H1 (cell line): Measurements from ENCODE around the gene USP30. TPM values are rescaled to one million over a fixed set of nuclear protein-coding genes. Genes with fewer than 3 reads are reported as not detected.

Source experiments
- CTCF ChIA-PET: fragments of 300-600 bp; sonication (Branson Sonifier 250); formaldehyde crosslinking; loops from one replicate; lab custom pipeline; 2021; ENCODE audit not compliant: partially characterized antibody; lab: Charles Lee
- POLR2A ChIA-PET: fragments of 300-600 bp; sonication (Branson Sonifier 250); formaldehyde crosslinking; loops from one replicate; lab custom pipeline; 2021; ENCODE audit warnings: inconsistent platforms; ENCODE audit not compliant: partially characterized antibody; lab: Charles Lee
- DNase-seq, 2 experiments: peaks; one replicate each; pipeline versions ENCODE4 v3.0.0 to v3.0.0-alpha.2; 2010 to 2022; ENCODE audit warnings: low spot score in 2 of 2, low read depth in 1 of 2, mixed read lengths in 1 of 2
- FAIRE-seq: peaks from 2 replicates; lab custom pipeline; 2011; peaks lifted over from hg19 to GRCh38; lab: Jason Lieb, UNC
- H2AFZ ChIP-seq: 2 replicates; pipeline ENCODE4 v1.8.1; 2012; ENCODE audit warnings: low read length, inconsistent platforms
- H2AK5ac ChIP-seq: 2 replicates; pipeline ENCODE4 v1.6.1; 2013; ENCODE audit warnings: low read depth, low read length
- H2BK120ac ChIP-seq: replicated peaks from 2 replicates; pipeline ENCODE3; 2013; ENCODE audit warnings: low read depth, low read length, inconsistent platforms
- H2BK12ac ChIP-seq: 2 replicates; pipeline ENCODE4 v1.6.1; 2013; ENCODE audit warnings: low read depth, low read length
- H2BK15ac ChIP-seq: 2 replicates; pipeline ENCODE4 v1.6.1; 2013; ENCODE audit warnings: low read length
- H2BK20ac ChIP-seq: 2 replicates; pipeline ENCODE4 v1.6.1; 2013; ENCODE audit warnings: low read length
- H2BK5ac ChIP-seq: 2 replicates; pipeline ENCODE4 v1.6.1; 2013; ENCODE audit warnings: low read depth, low read length
- H3K14ac ChIP-seq: 2 replicates; pipeline ENCODE4 v1.6.1; 2013; ENCODE audit warnings: inconsistent platforms; ENCODE audit not compliant: insufficient read length
- H3K18ac ChIP-seq: 2 replicates; pipeline ENCODE4 v1.6.1; 2013; ENCODE audit warnings: low read length; ENCODE audit errors: extremely low read depth
- H3K23ac ChIP-seq: 2 replicates; pipeline ENCODE4 v1.6.1; 2013; ENCODE audit warnings: inconsistent platforms; ENCODE audit not compliant: insufficient read length
- H3K23me2 ChIP-seq: 2 replicates; pipeline ENCODE4 v1.6.1; 2013; ENCODE audit warnings: low read depth, low read length
- H3K27ac ChIP-seq: 2 replicates; pipeline ENCODE4 v1.6.1; 2011; ENCODE audit warnings: low read depth, low read length, inconsistent platforms
- H3K27me3 ChIP-seq, 4 experiments: replicated peaks in 1 of 4; 1 replicate in 1 of 4; 2 replicates in 3 of 4; pipeline versions ENCODE4 v1.6.1 to v1.8.1; 2011 to 2013; ENCODE audit warnings: low read length in 3 of 4, mild to moderate bottlenecking in 3 of 4, inconsistent platforms in 2 of 4, mixed read lengths in 2 of 4, moderate library complexity in 1 of 4; ENCODE audit not compliant: control insufficient read depth in 3 of 4, insufficient read depth in 3 of 4; ENCODE audit errors: extremely low read depth in 1 of 4
- H3K36me3 ChIP-seq, 4 experiments: 2 replicates each; pipeline versions ENCODE4 v1.6.1 to v1.8.1; 2011 to 2013; ENCODE audit warnings: mild to moderate bottlenecking in 4 of 4, low read length in 3 of 4, moderate library complexity in 2 of 4, control low read depth in 1 of 4, inconsistent platforms in 1 of 4; ENCODE audit not compliant: insufficient read depth in 4 of 4, control insufficient read depth in 2 of 4
- H3K4ac ChIP-seq: replicated peaks from 2 replicates; pipeline ENCODE3; 2013; ENCODE audit warnings: low read length, low read depth, mixed read lengths, inconsistent platforms; ENCODE audit not compliant: insufficient read length
- H3K4me1 ChIP-seq, 4 experiments: replicated peaks in 1 of 4; 1 replicate in 1 of 4; 2 replicates in 3 of 4; pipeline versions ENCODE4 v1.6.1 to v1.8.1; 2011 to 2013; ENCODE audit warnings: low read length in 3 of 4, inconsistent platforms in 2 of 4, mixed read lengths in 1 of 4; ENCODE audit not compliant: insufficient read depth in 4 of 4, control insufficient read depth in 3 of 4
- H3K4me2 ChIP-seq, 2 experiments: 2 replicates each; pipeline versions ENCODE4 v1.6.1 to v1.8.1; 2011 to 2013; ENCODE audit warnings: low read depth in 2 of 2, low read length in 2 of 2, control low read depth in 1 of 2, inconsistent platforms in 1 of 2, mild to moderate bottlenecking in 1 of 2; ENCODE audit not compliant: insufficient read depth in 1 of 2
- H3K4me3 ChIP-seq, 4 experiments: fragments of 200-600, 300-600 bp in 1 of 4; sonication (generic), shearing (Covaris generic), sonication (Bioruptor Twin) in 1 of 4; 2 replicates each; pipeline versions ENCODE4 v1.5.1 to v1.8.1; 2011 to 2016; ENCODE audit warnings: low read length in 4 of 4, low read depth in 3 of 4, control low read depth in 2 of 4, inconsistent platforms in 2 of 4, mild to moderate bottlenecking in 2 of 4, mixed read lengths in 1 of 4, moderate library complexity in 1 of 4; ENCODE audit not compliant: insufficient read depth in 2 of 4; ENCODE audit errors: extremely low read depth in 1 of 4
- H3K56ac ChIP-seq: replicated peaks from 2 replicates; pipeline ENCODE3; 2013; ENCODE audit warnings: low read depth, mild to moderate bottlenecking, mixed read lengths, low read length, inconsistent platforms; ENCODE audit not compliant: insufficient read length
- H3K79me1 ChIP-seq: 2 replicates; pipeline ENCODE4 v1.6.1; 2013; ENCODE audit warnings: low read depth, low read length, control low read depth
- H3K79me2 ChIP-seq, 2 experiments: 2 replicates each; pipeline versions ENCODE4 v1.6.1 to v1.8.1; 2012 to 2013; ENCODE audit warnings: low read length in 2 of 2, mild to moderate bottlenecking in 2 of 2, inconsistent platforms in 1 of 2; ENCODE audit not compliant: insufficient read depth in 2 of 2, control insufficient read depth in 1 of 2
- H3K9ac ChIP-seq, 4 experiments: replicated peaks in 1 of 4; 1 replicate in 1 of 4; 2 replicates in 3 of 4; pipeline versions ENCODE4 v1.6.1 to v1.8.1; 2011 to 2013; ENCODE audit warnings: low read depth in 3 of 4, low read length in 3 of 4, control low read depth in 2 of 4, mild to moderate bottlenecking in 2 of 4, moderate library complexity in 2 of 4, inconsistent platforms in 1 of 4; ENCODE audit errors: extremely low read depth in 1 of 4
- H3K9me3 ChIP-seq, 2 experiments: 2 replicates each; pipeline versions ENCODE4 v1.6.1 to v1.8.1; 2012 to 2013; ENCODE audit warnings: mild to moderate bottlenecking in 2 of 2, moderate library complexity in 2 of 2, control low read depth in 1 of 2, inconsistent platforms in 1 of 2, low read depth in 1 of 2, low read length in 1 of 2, mixed read lengths in 1 of 2; ENCODE audit not compliant: insufficient read depth in 2 of 2
- H4K20me1 ChIP-seq, 2 experiments: replicated peaks in 1 of 2; 2 replicates each; pipeline versions ENCODE3 to v1.8.1; 2011 to 2013; ENCODE audit warnings: inconsistent platforms in 2 of 2, low read length in 2 of 2, mild to moderate bottlenecking in 1 of 2; ENCODE audit not compliant: insufficient read depth in 2 of 2, control insufficient read depth in 1 of 2
- H4K5ac ChIP-seq: 2 replicates; pipeline ENCODE4 v1.6.1; 2013; ENCODE audit warnings: low read length, low read depth, mixed read lengths, inconsistent platforms; ENCODE audit not compliant: insufficient read length
- H4K8ac ChIP-seq: 2 replicates; pipeline ENCODE4 v1.8.0; 2013; ENCODE audit warnings: mild to moderate bottlenecking, moderate library complexity, low read length, inconsistent platforms; ENCODE audit not compliant: insufficient read depth; ENCODE audit errors: extremely low read depth
- H4K91ac ChIP-seq: replicated peaks from 2 replicates; pipeline ENCODE3; 2013; ENCODE audit warnings: low read length, mixed read lengths, inconsistent platforms; ENCODE audit not compliant: insufficient read length
- HDAC2 ChIP-seq, 2 experiments: fragments of 300-600 bp in 1 of 2; sonication (generic) in 1 of 2; IDR thresholded peaks; 2 replicates each; pipeline ENCODE4 v1.6.1; 2011 to 2012; ENCODE audit warnings: low read depth in 2 of 2, low read length in 2 of 2, mild to moderate bottlenecking in 2 of 2, moderate library complexity in 2 of 2, borderline replicate concordance in 1 of 2, inconsistent platforms in 1 of 2
- KDM4A ChIP-seq: IDR thresholded peaks from one replicate; pipeline ENCODE4 v1.7.1; 2012; ENCODE audit warnings: low read depth, mild to moderate bottlenecking, moderate library complexity, low read length, inconsistent platforms; ENCODE audit not compliant: severe bottlenecking
- NRF1 ChIP-seq: IDR thresholded peaks from 2 replicates; pipeline ENCODE4 v1.6.1; 2011; ENCODE audit warnings: mild to moderate bottlenecking, low read depth, low read length, improper control_type of control experiment
- POLR2A ChIP-seq, 2 experiments: IDR thresholded peaks; 1 replicate in 1 of 2; 2 replicates in 1 of 2; pipeline ENCODE4 v1.6.1; 2011; ENCODE audit warnings: low read depth in 2 of 2, low read length in 2 of 2, mild to moderate bottlenecking in 2 of 2; ENCODE audit errors: control extremely low read depth in 1 of 2
- RBBP5 ChIP-seq: IDR thresholded peaks from 2 replicates; pipeline ENCODE4 v1.7.1; 2012; ENCODE audit warnings: low read depth, mild to moderate bottlenecking, inconsistent platforms, low read length, moderate library complexity, borderline replicate concordance
- WGBS, 2 experiments: shearing (Covaris generic) in 1 of 2; methylation state at CpG; one replicate each; pipeline versions ENCODE4 v1.1.6 to v1.1.7; 2013 to 2015; ENCODE audit warnings: low lambda C conversion rate in 2 of 2, mixed read lengths in 2 of 2, inconsistent platforms in 1 of 2, low coverage in 1 of 2, missing lambda C conversion rate in 1 of 2; ENCODE audit not compliant: insufficient replicate concordance in 2 of 2, insufficient coverage in 1 of 2, insufficient read length in 1 of 2; ENCODE audit errors: extremely low coverage in 1 of 2, missing lambda C conversion rate in 1 of 2; 5-methylcytosine and 5-hydroxymethylcytosine counted together
- polyA plus RNA-seq, 7 experiments: library from polyadenylated mRNA; depleted of rRNA in 3 of 7; stranded (reverse) in 5 of 7; unstranded in 2 of 7; fragments of >200 nt in 5 of 7; fragments of 200-250 nt in 2 of 7; gene quantifications; 1 replicate in 5 of 7; 2 replicates in 1 of 7; 4 replicates in 1 of 7; pipeline versions ENCODE4 v1.2.1 to v1.2.3, GENCODE V29; 2011 to 2013; ENCODE audit warnings: missing spikeins in 2 of 7, mixed read lengths in 2 of 7
- total RNA-seq: library from RNA; stranded (reverse); fragmentation: NEBNext Ultra II Directional; extraction: Animal tissue kit (Norgen Biotek cat#: 25700); gene quantifications from 2 replicates; pipeline ENCODE4 v1.2.1, GENCODE V29; 2021
- TF ChIP-seq, protein P1 (sequence below): IDR thresholded peaks from 2 replicates; pipeline ENCODE4 v1.6.1; 2011; ENCODE audit warnings: low read length, improper control_type of control experiment
- TF ChIP-seq, protein P2 (sequence below): IDR thresholded peaks from 2 replicates; pipeline ENCODE4 v1.6.1; 2012; ENCODE audit warnings: inconsistent platforms

The USP30 gene
- total and polyA plus RNA-seq, 2 of the 8 experiments (the other 6 are each of a cell fraction or from before 2014, with no cell fraction given) = 7.0 to 12.2 TPM

DNA sequence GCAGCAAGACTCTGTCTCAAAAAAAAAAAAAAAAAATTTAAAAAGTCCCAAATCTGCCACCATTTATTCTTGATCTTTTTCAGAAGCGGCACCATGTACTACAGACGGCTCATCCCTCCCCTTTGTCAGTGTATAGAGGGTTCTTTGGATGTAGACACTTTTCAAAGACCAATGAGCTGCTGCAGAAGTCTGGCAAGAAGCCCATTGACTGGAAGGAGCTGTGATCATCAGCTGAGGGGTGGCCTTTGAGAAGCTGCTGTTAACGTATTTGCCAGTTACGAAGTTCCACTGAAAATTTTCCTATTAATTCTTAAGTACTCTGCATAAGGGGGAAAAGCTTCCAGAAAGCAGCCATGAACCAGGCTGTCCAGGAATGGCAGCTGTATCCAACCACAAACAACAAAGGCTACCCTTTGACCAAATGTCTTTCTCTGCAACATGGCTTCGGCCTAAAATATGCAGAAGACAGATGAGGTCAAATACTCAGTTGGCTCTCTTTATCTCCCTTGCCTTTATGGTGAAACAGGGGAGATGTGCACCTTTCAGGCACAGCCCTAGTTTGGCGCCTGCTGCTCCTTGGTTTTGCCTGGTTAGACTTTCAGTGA is 57.5 kb downstream of the USP30 start:
- no peak overlapping the region for H3K14ac ChIP-seq
- H3K18ac ChIP-seq = no peak overlapping the region
- H3K36me3 ChIP-seq = peaks cover 17 to 49% (median 32%) of the 10 kb centered on the region in 4 experiments
- H3K23ac ChIP-seq = no peak overlapping the region
- no peak overlapping the region for H2BK12ac ChIP-seq
- H4K8ac ChIP-seq = no peak overlapping the region
- peaks cover 0 to 2% of the 10 kb centered on the region in 2 experiments for H4K20me1 ChIP-seq
- WGBS, 2 experiments = 94% methylated on average over 6 of the region's 6 CpGs; no CpG with 5 or more reads in 1 of the 2 experiments
- H3K27me3 ChIP-seq = no peaks in the 10 kb centered on the region
- H2AK5ac ChIP-seq = no peak overlapping the region
- no peak overlapping the region for H2BK120ac ChIP-seq
- H3K9me3 ChIP-seq = no peaks in the 10 kb centered on the region
- ChIA-PET POLR2A (interaction anchor here (0.8 to 6.1 kb wide), 4 partner anchors 9 to 41 kb away, joined by 3 to 34 read pairs (median 7); no protein-coding TSS in a partner anchor), CTCF (interaction anchor here (1.4 kb wide), 1 partner anchor 11 kb away, joined by 4 read pairs; no protein-coding TSS in a partner anchor)
- H4K5ac ChIP-seq = no peak overlapping the region
- no peak overlapping the region for H2BK5ac ChIP-seq
- no peak overlapping the region for H2AFZ ChIP-seq
- H3K27ac ChIP-seq = no peak overlapping the region
- H3K4me3 ChIP-seq = no peak overlapping the region
- no peaks in the 10 kb centered on the region for H3K23me2 ChIP-seq
- H3K79me2 ChIP-seq = no peaks in the 10 kb centered on the region
- DNase-seq = no peak
- no peak for FAIRE-seq
- no peak overlapping the region for H3K4me2 ChIP-seq
- no peak overlapping the region for H3K56ac ChIP-seq
- H2BK15ac ChIP-seq = no peak overlapping the region
- peaks cover 0 to 2% (median 0%) of the 10 kb centered on the region in 4 experiments; a peak in 4 of 7 replicates for H3K4me1 ChIP-seq
- no peak overlapping the region for H3K4ac ChIP-seq
- no peaks in the 10 kb centered on the region for H3K79me1 ChIP-seq
- no peak overlapping the region for H3K9ac ChIP-seq
- H4K91ac ChIP-seq = no peak overlapping the region
- no peak overlapping the region for H2BK20ac ChIP-seq
- TF ChIP-seq, protein P1, sequence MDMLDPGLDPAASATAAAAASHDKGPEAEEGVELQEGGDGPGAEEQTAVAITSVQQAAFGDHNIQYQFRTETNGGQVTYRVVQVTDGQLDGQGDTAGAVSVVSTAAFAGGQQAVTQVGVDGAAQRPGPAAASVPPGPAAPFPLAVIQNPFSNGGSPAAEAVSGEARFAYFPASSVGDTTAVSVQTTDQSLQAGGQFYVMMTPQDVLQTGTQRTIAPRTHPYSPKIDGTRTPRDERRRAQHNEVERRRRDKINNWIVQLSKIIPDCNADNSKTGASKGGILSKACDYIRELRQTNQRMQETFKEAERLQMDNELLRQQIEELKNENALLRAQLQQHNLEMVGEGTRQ = no peak
- no peak for TF ChIP-seq HDAC2 (IDR thresholded peaks at IDR 0.05; ENCODE audit: borderline replicate concordance in 1 of 2, low read depth in 2 of 2, low read length in 2 of 2)
- TF ChIP-seq RBBP5 = no peak
- TF ChIP-seq, protein P2, sequence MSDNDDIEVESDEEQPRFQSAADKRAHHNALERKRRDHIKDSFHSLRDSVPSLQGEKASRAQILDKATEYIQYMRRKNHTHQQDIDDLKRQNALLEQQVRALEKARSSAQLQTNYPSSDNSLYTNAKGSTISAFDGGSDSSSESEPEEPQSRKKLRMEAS = no peak
- TF ChIP-seq NRF1 = no peak
- TF ChIP-seq KDM4A = no peak
- no peak for TF ChIP-seq POLR2A (IDR thresholded peaks at IDR 0.05; ENCODE audit: control extremely low read depth in 1 of 2, low read depth in 2 of 2, low read length in 2 of 2)
